Suprapubic skin (tissue), 3 donors: Measurements from ENCODE around the gene NRG3.

Experiments
- CTCF ChIP-seq, 2 donors: fragments of 200-600 bp in 1 of 2; fragments of 450-650 bp in 1 of 2; sonication (generic) in 1 of 2; IDR thresholded peaks; one replicate each; pipeline ENCODE4 v1.5.1; 2016 to 2019; ENCODE audit warnings: antibody characterized with exemption in 2 of 2, mild to moderate bottlenecking in 1 of 2, moderate library complexity in 1 of 2
- EP300 ChIP-seq: sonication (generic); formaldehyde crosslinking; IDR thresholded peaks from one replicate; pipeline ENCODE4 v1.6.1; 2017; ENCODE audit warnings: antibody characterized with exemption

DNA sequence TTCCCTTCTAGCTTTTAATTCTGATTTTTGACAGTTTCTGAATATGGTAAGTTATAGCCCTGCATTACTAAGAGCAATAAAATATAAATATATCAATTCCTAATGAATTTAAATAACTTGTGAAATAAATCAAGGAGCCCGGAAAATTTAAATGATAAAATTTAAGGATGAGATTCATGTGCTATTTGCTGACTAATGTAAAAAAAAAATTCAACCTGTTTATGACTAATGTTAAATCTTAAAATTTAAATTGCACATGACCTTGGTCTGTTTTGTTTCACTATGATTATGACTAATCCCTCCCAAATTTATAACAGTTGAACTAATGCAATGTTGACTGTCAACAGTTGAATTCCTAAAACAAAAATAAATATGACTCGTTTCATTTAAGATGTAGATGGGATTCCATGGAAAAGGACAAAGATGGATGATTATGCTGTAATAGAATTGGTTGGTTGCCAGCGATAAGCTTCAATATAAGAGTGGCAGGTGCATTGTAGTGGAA lies 419.9 kb downstream of the NRG3 start:
- TF ChIP-seq CTCF (IDR thresholded peaks at IDR 0.05) (no peak), EP300 (no peak)
